Activated CD4-positive, alpha-beta memory T cell treated with anti-CD3 and anti-CD28 coated beads for 36 hours (primary cell): ENCODE results near the gene KIRREL3. TPM values are rescaled to one million over a fixed set of nuclear protein-coding genes. Genes with fewer than 3 reads are reported as not detected.

Experiments used
- CTCF ChIA-PET: fragments of 350-600 bp; sonication (Branson Sonifier 250); formaldehyde crosslinking; loops from one replicate; lab custom pipeline; 2021; ENCODE audit warnings: antibody characterized with exemption, inconsistent platforms; lab: Charles Lee
- POLR2A ChIA-PET: fragments of 350-600 bp; sonication (Branson Sonifier 250); formaldehyde crosslinking; loops from one replicate; lab custom pipeline; 2021; ENCODE audit warnings: antibody characterized with exemption; lab: Charles Lee
- DNase-seq: peaks from one replicate; pipeline ENCODE4 v3.0.0-alpha.2; 2020
- H3K27ac Mint-ChIP-seq: one replicate; pipeline ENCODE4 v1.8.0; 2021; ENCODE audit warnings: mixed read lengths
- H3K27me3 Mint-ChIP-seq: one replicate; pipeline ENCODE4 v1.8.0; 2021; ENCODE audit warnings: mixed read lengths
- H3K36me3 Mint-ChIP-seq: one replicate; pipeline ENCODE4 v1.8.0; 2021; ENCODE audit warnings: mixed read lengths
- H3K4me1 Mint-ChIP-seq: one replicate; pipeline ENCODE4 v1.8.0; 2021; ENCODE audit warnings: low read depth, mixed read lengths
- H3K4me3 Mint-ChIP-seq: one replicate; pipeline ENCODE4 v1.8.0; 2021; ENCODE audit warnings: mild to moderate bottlenecking, mixed read lengths
- H3K9me3 Mint-ChIP-seq: one replicate; pipeline ENCODE4 v1.8.0; 2021; ENCODE audit warnings: mixed read lengths
- intact Hi-C: fragments of 100-400 bp; cut with micrococcal nuclease; formaldehyde crosslinking; loops from one replicate; pipeline ENCODE4 v1.15.1; 2023
- total RNA-seq, 2 experiments: library from RNA; stranded (reverse); gene quantifications; one replicate each; pipeline ENCODE4 v1.2.3, GENCODE V29; 2021

KIRREL3 gene
- total RNA-seq, 2 experiments from 2014 or later = not detected

- H3K4me3 Mint-ChIP-seq = no peak overlapping the region
- H3K27ac Mint-ChIP-seq = no peak overlapping the region
- H3K27me3 Mint-ChIP-seq = peaks cover 21% of the 10 kb centered on the region
- CTCF ChIA-PET = no interaction called here
- DNase-seq = no peak
- H3K9me3 Mint-ChIP-seq = no peaks in the 10 kb centered on the region
- H3K36me3 Mint-ChIP-seq = no peaks in the 10 kb centered on the region
- POLR2A ChIA-PET = no interaction called here
- H3K4me1 Mint-ChIP-seq = no peaks in the 10 kb centered on the region
- intact Hi-C loops = no loop called here
These were observed 487.5 kb downstream of the KIRREL3 start for GRCh38 chr11:126512741-126513715.

GRCh38 chr11:126512251-126512650, 488.3 kb downstream of the KIRREL3 start:
- Mint-ChIP-seq H3K4me1 (no peaks in the 10 kb centered on the region), H3K4me3 (no peak overlapping the region), H3K9me3 (no peaks in the 10 kb centered on the region), H3K36me3 (no peaks in the 10 kb centered on the region), H3K27ac (no peak overlapping the region), H3K27me3 (peaks cover 21% of the 10 kb centered on the region)
- CTCF ChIA-PET = no interaction called here
- intact Hi-C loops = no loop called here
- POLR2A ChIA-PET = no interaction called here
- no peak for DNase-seq

DNA sequence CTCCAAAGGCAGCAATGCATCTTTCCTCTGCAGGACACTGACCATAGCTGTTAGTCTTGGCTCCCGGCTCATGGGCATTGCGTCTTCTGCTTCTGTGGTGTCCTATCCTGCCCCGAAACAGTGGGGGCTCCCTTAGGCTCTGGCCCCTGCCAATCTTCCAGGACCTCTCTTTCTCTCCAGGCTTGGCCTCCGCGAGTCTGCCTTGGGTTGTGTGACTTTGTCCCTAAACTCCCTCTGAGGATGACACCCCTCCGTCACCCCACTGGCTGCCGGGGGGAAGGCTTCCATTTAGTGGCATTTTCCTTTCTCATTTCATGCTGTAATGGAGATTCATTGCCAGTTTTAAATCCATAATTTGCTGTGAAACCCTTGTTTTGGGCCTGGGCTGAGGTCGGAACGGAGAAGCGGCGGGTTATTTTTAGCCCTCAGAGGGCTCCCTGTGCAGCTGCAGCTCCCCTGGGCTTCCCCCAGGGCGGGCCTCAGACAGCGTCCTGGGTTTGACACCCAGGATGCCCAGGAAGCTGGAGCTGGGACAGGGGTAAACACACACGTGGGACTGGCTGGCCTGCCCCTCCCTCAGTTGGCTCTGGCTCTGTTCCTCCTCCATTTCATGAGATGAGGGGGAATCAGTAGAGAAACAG, 489.0 kb downstream of the KIRREL3 start:
- ChIA-PET POLR2A (no interaction called here), CTCF (no interaction called here)
- H3K36me3 Mint-ChIP-seq = no peaks in the 10 kb centered on the region
- H3K9me3 Mint-ChIP-seq = peaks cover 2% of the 10 kb centered on the region
- no peaks in the 10 kb centered on the region for H3K4me1 Mint-ChIP-seq
- H3K4me3 Mint-ChIP-seq = no peak overlapping the region
- no peak overlapping the region for H3K27ac Mint-ChIP-seq
- intact Hi-C loops = no loop called here
- DNase-seq = no peak
- peaks cover 22% of the 10 kb centered on the region for H3K27me3 Mint-ChIP-seq

GRCh38 chr11:126510621-126511370, 489.8 kb downstream of the KIRREL3 start:
- CTCF ChIA-PET = no interaction called here

GRCh38 chr11:126507646-126508045, 492.9 kb downstream of the KIRREL3 start:
- H3K27ac Mint-ChIP-seq = no peak overlapping the region
- no peak overlapping the region for H3K4me3 Mint-ChIP-seq
- H3K4me1 Mint-ChIP-seq = no peaks in the 10 kb centered on the region
- intact Hi-C loops = no loop called here
- peaks cover 7% of the 10 kb centered on the region for H3K9me3 Mint-ChIP-seq
- CTCF ChIA-PET = no interaction called here
- no peak for DNase-seq
- POLR2A ChIA-PET = no interaction called here
- H3K36me3 Mint-ChIP-seq = no peaks in the 10 kb centered on the region
- peaks cover 21% of the 10 kb centered on the region for H3K27me3 Mint-ChIP-seq

More at GRCh38 chr11:126510621-126511370, 489.8 kb downstream of the KIRREL3 start:
- Mint-ChIP-seq H3K27me3 (peaks cover 22% of the 10 kb centered on the region), H3K36me3 (no peaks in the 10 kb centered on the region), H3K9me3 (peaks cover 2% of the 10 kb centered on the region), H3K4me3 (no peak overlapping the region), H3K4me1 (no peaks in the 10 kb centered on the region), H3K27ac (no peak overlapping the region)
- POLR2A ChIA-PET = no interaction called here
- intact Hi-C loops = no loop called here
- DNase-seq = no peak

- no peaks in the 10 kb centered on the region for H3K36me3 Mint-ChIP-seq
- no peaks in the 10 kb centered on the region for H3K4me1 Mint-ChIP-seq
- H3K27ac Mint-ChIP-seq = no peak overlapping the region
- ChIA-PET CTCF (no interaction called here), POLR2A (no interaction called here)
- DNase-seq = no peak
- peaks cover 7% of the 10 kb centered on the region for H3K9me3 Mint-ChIP-seq
- intact Hi-C loops = no loop called here
- H3K27me3 Mint-ChIP-seq = peaks cover 25% of the 10 kb centered on the region
- H3K4me3 Mint-ChIP-seq = no peak overlapping the region
These were observed 493.8 kb downstream of the KIRREL3 start for GRCh38 chr11:126506789-126507188.

- DNase-seq = no peak
- Mint-ChIP-seq H3K9me3 (peaks cover 7% of the 10 kb centered on the region), H3K36me3 (no peaks in the 10 kb centered on the region), H3K27ac (no peak overlapping the region), H3K27me3 (peaks cover 33% of the 10 kb centered on the region), H3K4me3 (no peak overlapping the region), H3K4me1 (no peaks in the 10 kb centered on the region)
- POLR2A ChIA-PET = no interaction called here
- intact Hi-C loops = no loop called here
- CTCF ChIA-PET = interaction anchor here (1.2 kb wide), 1 partner anchor 23 kb away, joined by 3 read pairs; no protein-coding TSS in a partner anchor
These were observed 497.6 kb downstream of the KIRREL3 start for GRCh38 chr11:126502982-126503381.

- H3K27ac Mint-ChIP-seq = no peak overlapping the region
- H3K36me3 Mint-ChIP-seq = no peaks in the 10 kb centered on the region
- H3K9me3 Mint-ChIP-seq = peaks cover 7% of the 10 kb centered on the region
- intact Hi-C loops = no loop called here
- ChIA-PET POLR2A (no interaction called here), CTCF (interaction anchor here (1.2 kb wide), 1 partner anchor 22 kb away, joined by 3 read pairs; no protein-coding TSS in a partner anchor)
- peaks cover 33% of the 10 kb centered on the region for H3K27me3 Mint-ChIP-seq
- H3K4me3 Mint-ChIP-seq = no peak overlapping the region
- no peak for DNase-seq
- no peaks in the 10 kb centered on the region for H3K4me1 Mint-ChIP-seq
These were observed 498.4 kb downstream of the KIRREL3 start for GRCh38 chr11:126502159-126502558.

- no peak for DNase-seq
- no peaks in the 10 kb centered on the region for H3K36me3 Mint-ChIP-seq
- intact Hi-C loops = no loop called here
- H3K27ac Mint-ChIP-seq = no peak overlapping the region
- H3K4me3 Mint-ChIP-seq = no peak overlapping the region
- H3K27me3 Mint-ChIP-seq = peaks cover 32% of the 10 kb centered on the region
- CTCF ChIA-PET = no interaction called here
- POLR2A ChIA-PET = no interaction called here
- H3K4me1 Mint-ChIP-seq = no peaks in the 10 kb centered on the region
- H3K9me3 Mint-ChIP-seq = peaks cover 5% of the 10 kb centered on the region
These were observed 498.9 kb downstream of the KIRREL3 start for GRCh38 chr11:126501641-126502040.

- no peak overlapping the region for H3K4me3 Mint-ChIP-seq
- no peaks in the 10 kb centered on the region for H3K4me1 Mint-ChIP-seq
- no peak overlapping the region for H3K27ac Mint-ChIP-seq
- POLR2A ChIA-PET = no interaction called here
- DNase-seq = no peak
- CTCF ChIA-PET = interaction anchor here (1.3 kb wide), 1 partner anchor 20 kb away, joined by 3 read pairs; no protein-coding TSS in a partner anchor
- H3K9me3 Mint-ChIP-seq = peaks cover 5% of the 10 kb centered on the region
- H3K36me3 Mint-ChIP-seq = no peaks in the 10 kb centered on the region
- peaks cover 32% of the 10 kb centered on the region for H3K27me3 Mint-ChIP-seq
- intact Hi-C loops = no loop called here
These were observed 499.6 kb downstream of the KIRREL3 start for GRCh38 chr11:126500981-126501380.

- CTCF ChIA-PET = no interaction called here
- Mint-ChIP-seq H3K4me1 (no peaks in the 10 kb centered on the region), H3K9me3 (peaks cover 2% of the 10 kb centered on the region), H3K27ac (no peak overlapping the region), H3K27me3 (peaks cover 27% of the 10 kb centered on the region), H3K4me3 (no peak overlapping the region), H3K36me3 (no peaks in the 10 kb centered on the region)
- no peak for DNase-seq
- POLR2A ChIA-PET = no interaction called here
- intact Hi-C loops = no loop called here
These were observed 501.3 kb downstream of the KIRREL3 start for GRCh38 chr11:126499131-126499752.
